T-helper 17 cell (primary cell): ENCODE data around the gene ASB3. TPM values are rescaled to one million over a fixed set of nuclear protein-coding genes. Genes with fewer than 3 reads are reported as not detected.

Experiments used
- ATAC-seq: fragments of 150-1000 bp; cut with Tn5 transposase; 2 replicates; pipeline ENCODE4 v1.10.0; 2021; ENCODE audit warnings: mild to moderate bottlenecking, moderate library complexity
- DNase-seq, 3 donors: peaks; one replicate each; pipeline versions ENCODE4 v3.0.0 to v3.0.0-alpha.2; 2020 to 2021
- H3K9me3 ChIP-seq: one replicate; pipeline ENCODE4 v1.7.0; 2013; ENCODE audit warnings: low read length, mild to moderate bottlenecking; ENCODE audit not compliant: control insufficient read depth, poor library complexity, severe bottlenecking
- H3K27ac Mint-ChIP-seq: one replicate; pipeline ENCODE4 v1.8.0; 2022; ENCODE audit warnings: mild to moderate bottlenecking, moderate library complexity, mixed read lengths
- H3K27me3 Mint-ChIP-seq: one replicate; pipeline ENCODE4 v1.8.0; 2022; ENCODE audit warnings: mixed read lengths
- H3K36me3 Mint-ChIP-seq: one replicate; pipeline ENCODE4 v1.8.0; 2022; ENCODE audit warnings: low read depth, mixed read lengths
- H3K4me1 Mint-ChIP-seq: one replicate; pipeline ENCODE4 v1.8.0; 2022; ENCODE audit warnings: mild to moderate bottlenecking, mixed read lengths
- H3K4me3 Mint-ChIP-seq: one replicate; pipeline ENCODE4 v1.8.0; 2022; ENCODE audit warnings: mild to moderate bottlenecking, moderate library complexity, mixed read lengths
- total RNA-seq, 4 donors: library from RNA in 2 of 4; stranded (reverse) in 2 of 4; gene quantifications; one replicate each; pipeline ENCODE4 v1.2.3 and lab custom pipeline; 2022 to 2026

The ASB3 gene
- total RNA-seq, 2 donors from 2014 or later = 26.0 to 29.1 TPM

DNA sequence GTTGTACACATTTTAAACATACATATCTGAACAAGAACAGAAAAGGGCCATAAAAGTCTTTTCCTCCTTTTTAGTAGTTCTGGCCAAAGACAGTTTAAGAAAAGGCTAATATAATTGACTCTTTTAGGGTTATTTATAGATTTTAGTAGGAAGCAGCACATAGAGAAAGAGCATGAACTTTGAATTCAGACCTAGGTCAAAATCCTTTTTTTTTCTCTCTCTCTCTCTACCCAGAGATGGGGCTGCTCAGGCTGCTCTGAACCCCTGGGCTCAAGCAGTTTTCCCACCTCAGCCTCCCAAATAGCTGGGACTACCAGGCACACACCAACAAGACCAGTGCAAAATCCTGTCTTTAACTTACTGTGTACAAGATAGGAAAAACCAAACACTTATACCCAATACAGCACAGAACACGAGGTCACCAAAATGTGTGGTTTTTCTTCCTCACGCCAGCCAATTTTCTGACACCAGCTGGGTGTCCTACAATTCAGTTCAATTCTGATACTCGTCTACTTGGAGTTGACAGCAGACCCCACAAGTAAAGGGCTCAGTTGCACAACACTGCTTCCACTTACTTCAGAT lies 32.2 kb upstream of the ASB3 start:
- peaks cover 2% of the 10 kb centered on the region for H3K4me1 Mint-ChIP-seq
- no peaks in the 10 kb centered on the region for H3K27me3 Mint-ChIP-seq
- H3K4me3 Mint-ChIP-seq = no peak overlapping the region
- H3K27ac Mint-ChIP-seq = no peak overlapping the region
- no peaks in the 10 kb centered on the region for H3K9me3 ChIP-seq
- peaks cover 3% of the 10 kb centered on the region for H3K36me3 Mint-ChIP-seq
- ATAC-seq (no peak), DNase-seq (no peak)

- Mint-ChIP-seq H3K27ac (peak overlapping the region; percentile 11), H3K36me3 (peaks cover 13% of the 10 kb centered on the region), H3K4me3 (no peak overlapping the region)
Measured at GRCh38 chr2:53813151-53813550, 26.4 kb upstream of the ASB3 start.

GRCh38 chr2:53811601-53812000 lies 24.8 kb upstream of the ASB3 start:
- Mint-ChIP-seq H3K36me3 (peaks cover 14% of the 10 kb centered on the region), H3K4me3 (no peak overlapping the region), H3K27ac (peak overlapping the region; percentile 87), H3K27me3 (no peaks in the 10 kb centered on the region), H3K4me1 (peaks cover 7% of the 10 kb centered on the region)
- ATAC-seq = no peak
- no peak for DNase-seq
- no peaks in the 10 kb centered on the region for H3K9me3 ChIP-seq

More at GRCh38 chr2:53813151-53813550, 26.4 kb upstream of the ASB3 start:
- DNase-seq (no peak), ATAC-seq (no peak)
- Mint-ChIP-seq H3K27me3 (no peaks in the 10 kb centered on the region), H3K4me1 (peaks cover 7% of the 10 kb centered on the region)
- H3K9me3 ChIP-seq = no peaks in the 10 kb centered on the region

GRCh38 chr2:53802617-53803151 lies 15.9 kb upstream of the ASB3 start:
- Mint-ChIP-seq H3K27me3 (no peaks in the 10 kb centered on the region), H3K4me3 (no peak overlapping the region), H3K27ac (peak overlapping the region; percentile 62), H3K36me3 (peaks cover 17% of the 10 kb centered on the region), H3K4me1 (peaks cover 5% of the 10 kb centered on the region)
- DNase-seq (no peak), ATAC-seq (no peak)
- H3K9me3 ChIP-seq = no peaks in the 10 kb centered on the region

GRCh38 chr2:53801547-53801946 lies 14.8 kb upstream of the ASB3 start:
- H3K9me3 ChIP-seq = no peaks in the 10 kb centered on the region
- DNase-seq = no peak
- peak overlapping the region; percentile 62 for H3K27ac Mint-ChIP-seq
- no peaks in the 10 kb centered on the region for H3K27me3 Mint-ChIP-seq
- H3K4me3 Mint-ChIP-seq = no peak overlapping the region
- peaks cover 13% of the 10 kb centered on the region for H3K36me3 Mint-ChIP-seq
- no peak for ATAC-seq
- peaks cover 2% of the 10 kb centered on the region for H3K4me1 Mint-ChIP-seq

DNA sequence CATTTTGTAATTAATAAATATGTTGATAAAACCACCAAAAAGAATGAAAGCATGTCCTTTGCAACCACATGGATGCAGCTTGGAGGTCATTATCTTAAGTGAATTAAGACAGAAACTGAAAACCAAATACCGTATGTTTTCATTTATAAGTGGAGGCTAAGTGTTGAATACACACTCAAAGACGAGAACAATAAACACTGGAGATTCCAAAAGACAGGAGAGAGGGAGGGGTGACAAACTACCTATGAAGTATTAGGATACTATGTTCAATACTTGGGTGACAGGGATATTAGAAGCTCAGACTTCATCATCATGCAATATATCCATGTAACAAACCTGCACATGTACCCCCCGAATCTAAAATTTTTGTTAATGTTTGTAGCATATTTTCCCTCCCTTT lies 7.1 kb upstream of the ASB3 start:
- Mint-ChIP-seq H3K4me3 (no peak overlapping the region), H3K36me3 (no peaks in the 10 kb centered on the region), H3K27ac (no peak overlapping the region), H3K4me1 (peaks cover 8% of the 10 kb centered on the region), H3K27me3 (no peaks in the 10 kb centered on the region)
- H3K9me3 ChIP-seq = no peaks in the 10 kb centered on the region
- DNase-seq (no peak), ATAC-seq (no peak)

GRCh38 chr2:53793261-53793660 lies 6.5 kb upstream of the ASB3 start:
- no peaks in the 10 kb centered on the region for H3K9me3 ChIP-seq
- DNase-seq (no peak), ATAC-seq (no peak)
- Mint-ChIP-seq H3K4me3 (no peak overlapping the region), H3K4me1 (peaks cover 10% of the 10 kb centered on the region), H3K36me3 (no peaks in the 10 kb centered on the region), H3K27me3 (no peaks in the 10 kb centered on the region), H3K27ac (no peak overlapping the region)

- peak overlapping the region; percentile 100 for H3K4me3 Mint-ChIP-seq
- no peaks in the 10 kb centered on the region for H3K27me3 Mint-ChIP-seq
- peak overlapping the region; percentile 98 for H3K27ac Mint-ChIP-seq
- peaks cover 39% of the 10 kb centered on the region for H3K4me1 Mint-ChIP-seq
- peaks cover 10% of the 10 kb centered on the region for H3K36me3 Mint-ChIP-seq
- DNase-seq = no peak
- peak; percentile 3 for ATAC-seq
- H3K9me3 ChIP-seq = no peaks in the 10 kb centered on the region
Measured at GRCh38 chr2:53787614-53788289, 999 bp upstream of the ASB3 start.

DNA sequence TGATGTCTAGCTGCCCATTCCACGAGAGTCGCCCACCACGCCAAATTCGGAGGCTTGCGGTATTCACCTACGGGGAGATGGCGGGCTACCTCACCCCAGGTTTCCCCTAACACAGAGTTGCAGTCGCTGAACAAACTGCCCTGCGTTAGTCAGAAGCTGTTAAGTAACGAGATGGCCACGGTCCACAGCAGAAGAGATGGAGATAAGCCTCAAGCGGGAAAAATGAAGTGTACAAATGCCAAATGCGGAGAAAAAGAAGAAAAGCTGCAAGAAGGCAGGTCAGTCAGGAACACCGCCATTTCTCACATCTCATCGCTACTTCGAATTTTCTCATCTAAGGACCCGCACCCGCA lies 425 bp downstream of the ASB3 start:
- peaks cover 41% of the 10 kb centered on the region for H3K4me1 Mint-ChIP-seq
- H3K27me3 Mint-ChIP-seq = no peaks in the 10 kb centered on the region
- no peaks in the 10 kb centered on the region for H3K9me3 ChIP-seq
- DNase-seq (peak in 2 of 3 donors; percentile 12 to 15), ATAC-seq (peak; percentile 51)
- H3K36me3 Mint-ChIP-seq = peaks cover 10% of the 10 kb centered on the region
- peak overlapping the region; percentile 100 for H3K4me3 Mint-ChIP-seq
- H3K27ac Mint-ChIP-seq = peak overlapping the region; percentile 98

- H3K4me1 Mint-ChIP-seq = peaks cover 36% of the 10 kb centered on the region
- H3K27me3 Mint-ChIP-seq = no peaks in the 10 kb centered on the region
- H3K36me3 Mint-ChIP-seq = peaks cover 10% of the 10 kb centered on the region
- DNase-seq (no peak), ATAC-seq (no peak)
- no peaks in the 10 kb centered on the region for H3K9me3 ChIP-seq
- H3K4me3 Mint-ChIP-seq = peak overlapping the region; percentile 100
- peak overlapping the region; percentile 98 for H3K27ac Mint-ChIP-seq
Measured at GRCh38 chr2:53785366-53785765, 1.4 kb downstream of the ASB3 start.

DNA sequence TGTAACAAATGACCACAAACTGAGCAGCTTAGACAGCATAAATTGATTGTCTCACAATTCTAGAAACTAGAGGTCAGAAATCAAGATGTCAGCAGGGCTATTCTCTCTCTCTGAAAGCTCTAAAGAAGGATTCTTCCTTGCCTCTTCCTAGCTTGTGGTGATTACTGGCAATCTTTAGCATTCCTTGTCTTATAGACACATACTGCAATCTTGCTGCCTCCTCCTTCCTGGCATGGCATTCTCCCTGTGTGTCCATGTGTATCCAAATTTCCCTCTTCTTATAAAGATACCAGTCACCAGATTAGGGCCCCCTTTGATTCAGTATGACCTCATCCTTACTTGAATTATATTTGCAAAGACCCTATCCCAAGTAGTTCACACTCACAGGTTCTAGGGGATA lies 2.3 kb downstream of the ASB3 start:
- DNase-seq = no peak
- ATAC-seq = no peak
- Mint-ChIP-seq H3K36me3 (peaks cover 10% of the 10 kb centered on the region), H3K4me1 (peaks cover 36% of the 10 kb centered on the region), H3K4me3 (peak overlapping the region; percentile 56), H3K27ac (peak overlapping the region; percentile 98), H3K27me3 (no peaks in the 10 kb centered on the region)
- H3K9me3 ChIP-seq = no peaks in the 10 kb centered on the region

DNA sequence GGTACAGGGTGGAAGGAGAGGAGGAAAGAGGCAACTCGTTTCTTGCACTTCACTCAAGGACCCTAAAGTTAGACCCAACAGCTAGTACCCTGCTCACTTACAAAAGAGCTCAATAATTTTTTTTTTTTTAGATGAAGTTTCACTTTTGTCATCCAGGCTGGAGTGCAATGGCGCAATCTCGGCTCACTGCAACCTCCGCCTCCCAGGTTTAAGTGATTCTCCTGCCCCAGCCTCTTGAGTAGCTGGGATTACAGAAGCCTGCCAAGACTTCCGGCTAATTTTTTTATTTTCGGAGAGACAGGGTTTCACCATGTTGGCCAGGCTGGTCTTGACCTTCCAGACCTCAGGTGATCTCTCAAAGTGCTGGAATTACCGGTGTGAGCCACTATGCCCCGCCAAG lies 4.1 kb downstream of the ASB3 start:
- H3K9me3 ChIP-seq = no peaks in the 10 kb centered on the region
- Mint-ChIP-seq H3K27me3 (no peaks in the 10 kb centered on the region), H3K36me3 (peaks cover 9% of the 10 kb centered on the region), H3K27ac (no peak overlapping the region), H3K4me3 (no peak overlapping the region), H3K4me1 (peaks cover 34% of the 10 kb centered on the region)
- no peak for DNase-seq
- ATAC-seq = no peak

DNA sequence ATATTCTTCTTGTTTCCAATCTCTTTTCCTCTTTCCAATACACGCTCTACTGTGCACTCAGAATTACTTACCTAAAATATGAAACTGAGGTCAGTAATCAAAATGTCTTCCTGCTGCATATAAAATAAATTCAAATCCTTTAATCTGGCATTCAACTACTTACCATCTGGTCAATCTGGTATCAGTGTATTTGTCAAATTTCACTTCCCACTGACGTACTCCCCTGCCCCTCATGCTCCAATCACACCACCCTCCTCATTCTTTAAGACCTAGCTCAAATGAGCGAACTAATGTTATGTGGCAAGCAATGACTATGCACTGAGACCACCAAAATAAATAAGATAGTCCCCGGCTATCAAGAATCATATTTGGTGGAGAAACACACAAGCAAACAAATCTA lies 6.7 kb downstream of the ASB3 start:
- H3K27ac Mint-ChIP-seq = no peak overlapping the region
- no peak for ATAC-seq
- H3K4me1 Mint-ChIP-seq = peaks cover 30% of the 10 kb centered on the region
- no peak for DNase-seq
- H3K36me3 Mint-ChIP-seq = peaks cover 6% of the 10 kb centered on the region
- H3K9me3 ChIP-seq = no peaks in the 10 kb centered on the region
- no peaks in the 10 kb centered on the region for H3K27me3 Mint-ChIP-seq
- H3K4me3 Mint-ChIP-seq = no peak overlapping the region
